C4-2B (cell line): ENCODE data around the gene C11orf86.

Experiments used
- CTCF ChIP-seq: fragments of 450-650 bp; conservative IDR thresholded peaks from 2 replicates; pipeline ENCODE4 v1.5.1; 2017; ENCODE audit warnings: mild to moderate bottlenecking
- ZFX ChIP-seq: fragments of 450-650 bp; IDR thresholded peaks from 2 replicates; pipeline ENCODE4 v1.6.1; 2017

GRCh38 chr11:67014343-67014742 is 39.2 kb downstream of the C11orf86 start:
- TF ChIP-seq CTCF (no peak), ZFX (no peak)
